Measurements from ENCODE around the gene CCDC12. TPM values are rescaled to one million over a fixed set of nuclear protein-coding genes. Genes with fewer than 3 reads are reported as not detected.

CCDC12 gene
- total and polyA plus RNA-seq, 9 of the 15 experiments (the other 6 are each of a cell fraction or from before 2014, with no cell fraction given): 8.9 to 201 (median 86.9) TPM

DNA sequence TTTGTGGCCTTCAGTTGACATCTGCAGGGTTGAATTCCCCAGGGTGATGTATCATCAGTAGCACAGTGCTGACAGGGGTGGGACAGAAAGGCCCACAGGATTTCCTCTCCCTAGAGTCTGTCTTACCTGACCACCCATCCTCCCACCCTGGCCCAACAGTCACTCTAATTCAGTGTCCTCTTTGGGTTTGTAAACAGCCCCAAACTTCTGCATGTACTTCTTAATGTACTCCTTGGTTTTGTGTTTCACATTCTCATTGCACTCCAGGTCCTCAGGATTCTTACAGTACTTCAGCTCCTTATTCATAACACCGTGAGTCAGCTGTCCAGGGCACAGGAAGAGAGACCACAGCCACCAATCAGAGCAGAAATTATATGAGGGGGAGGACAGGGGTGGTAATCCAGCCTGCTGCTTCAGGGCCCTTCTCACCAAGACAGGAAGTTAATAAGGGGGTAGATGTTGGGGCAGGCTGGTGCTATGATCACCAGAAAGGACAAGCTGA is 40.4 kb upstream of the CCDC12 start (continued):
- TF ChIP-seq ZBTB40 (IDR thresholded peaks at IDR 0.05): no peak
- TF ChIP-seq ZBTB40 (CRISPR knock-in tag; IDR thresholded peaks at IDR 0.05): no peak
- peak; percentile 53; the same call in 1 of the 2 replicates for TF ChIP-seq ESRRA (IDR thresholded peaks at IDR 0.05; ENCODE audit: borderline replicate concordance, low read depth)
- TF ChIP-seq IRF2 (CRISPR knock-in tag; IDR thresholded peaks at IDR 0.05): no peak
- TF ChIP-seq RFX1 (IDR thresholded peaks at IDR 0.05): no peak
- TF ChIP-seq, protein P1, sequence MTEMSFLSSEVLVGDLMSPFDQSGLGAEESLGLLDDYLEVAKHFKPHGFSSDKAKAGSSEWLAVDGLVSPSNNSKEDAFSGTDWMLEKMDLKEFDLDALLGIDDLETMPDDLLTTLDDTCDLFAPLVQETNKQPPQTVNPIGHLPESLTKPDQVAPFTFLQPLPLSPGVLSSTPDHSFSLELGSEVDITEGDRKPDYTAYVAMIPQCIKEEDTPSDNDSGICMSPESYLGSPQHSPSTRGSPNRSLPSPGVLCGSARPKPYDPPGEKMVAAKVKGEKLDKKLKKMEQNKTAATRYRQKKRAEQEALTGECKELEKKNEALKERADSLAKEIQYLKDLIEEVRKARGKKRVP (CRISPR knock-in tag; IDR thresholded peaks at IDR 0.05): no peak
- TF ChIP-seq GATAD2A (IDR thresholded peaks at IDR 0.05): no peak
- no peak for TF ChIP-seq ZNF197 (CRISPR knock-in tag; IDR thresholded peaks at IDR 0.05; ENCODE audit: low read depth)
- TF ChIP-seq HMGN3 (IDR thresholded peaks at IDR 0.05; ENCODE audit: borderline replicate concordance, extremely low read depth, insufficient read length, low read depth, low read length): no peak
- no peak; the same call in 1 of the 2 replicates for TF ChIP-seq NCOA6 (IDR thresholded peaks at IDR 0.05)
- TF ChIP-seq, protein P2, sequence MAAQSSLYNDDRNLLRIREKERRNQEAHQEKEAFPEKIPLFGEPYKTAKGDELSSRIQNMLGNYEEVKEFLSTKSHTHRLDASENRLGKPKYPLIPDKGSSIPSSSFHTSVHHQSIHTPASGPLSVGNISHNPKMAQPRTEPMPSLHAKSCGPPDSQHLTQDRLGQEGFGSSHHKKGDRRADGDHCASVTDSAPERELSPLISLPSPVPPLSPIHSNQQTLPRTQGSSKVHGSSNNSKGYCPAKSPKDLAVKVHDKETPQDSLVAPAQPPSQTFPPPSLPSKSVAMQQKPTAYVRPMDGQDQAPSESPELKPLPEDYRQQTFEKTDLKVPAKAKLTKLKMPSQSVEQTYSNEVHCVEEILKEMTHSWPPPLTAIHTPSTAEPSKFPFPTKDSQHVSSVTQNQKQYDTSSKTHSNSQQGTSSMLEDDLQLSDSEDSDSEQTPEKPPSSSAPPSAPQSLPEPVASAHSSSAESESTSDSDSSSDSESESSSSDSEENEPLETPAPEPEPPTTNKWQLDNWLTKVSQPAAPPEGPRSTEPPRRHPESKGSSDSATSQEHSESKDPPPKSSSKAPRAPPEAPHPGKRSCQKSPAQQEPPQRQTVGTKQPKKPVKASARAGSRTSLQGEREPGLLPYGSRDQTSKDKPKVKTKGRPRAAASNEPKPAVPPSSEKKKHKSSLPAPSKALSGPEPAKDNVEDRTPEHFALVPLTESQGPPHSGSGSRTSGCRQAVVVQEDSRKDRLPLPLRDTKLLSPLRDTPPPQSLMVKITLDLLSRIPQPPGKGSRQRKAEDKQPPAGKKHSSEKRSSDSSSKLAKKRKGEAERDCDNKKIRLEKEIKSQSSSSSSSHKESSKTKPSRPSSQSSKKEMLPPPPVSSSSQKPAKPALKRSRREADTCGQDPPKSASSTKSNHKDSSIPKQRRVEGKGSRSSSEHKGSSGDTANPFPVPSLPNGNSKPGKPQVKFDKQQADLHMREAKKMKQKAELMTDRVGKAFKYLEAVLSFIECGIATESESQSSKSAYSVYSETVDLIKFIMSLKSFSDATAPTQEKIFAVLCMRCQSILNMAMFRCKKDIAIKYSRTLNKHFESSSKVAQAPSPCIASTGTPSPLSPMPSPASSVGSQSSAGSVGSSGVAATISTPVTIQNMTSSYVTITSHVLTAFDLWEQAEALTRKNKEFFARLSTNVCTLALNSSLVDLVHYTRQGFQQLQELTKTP (IDR thresholded peaks at IDR 0.05; ENCODE audit: low read depth in 1 of 2, partially characterized antibody in 2 of 2): peak in 1 of 2 experiments; percentile 18
- TF ChIP-seq FOXP4 (CRISPR knock-in tag; IDR thresholded peaks at IDR 0.05; ENCODE audit: borderline replicate concordance): no peak
